Measurements from ENCODE around the gene IKBKE. TPM values are rescaled to one million over a fixed set of nuclear protein-coding genes. Genes with fewer than 3 reads are reported as not detected.

IKBKE gene
- total and polyA plus RNA-seq, 4 donors, result 2.2 to 4.4 (median 3.6) TPM

DNA sequence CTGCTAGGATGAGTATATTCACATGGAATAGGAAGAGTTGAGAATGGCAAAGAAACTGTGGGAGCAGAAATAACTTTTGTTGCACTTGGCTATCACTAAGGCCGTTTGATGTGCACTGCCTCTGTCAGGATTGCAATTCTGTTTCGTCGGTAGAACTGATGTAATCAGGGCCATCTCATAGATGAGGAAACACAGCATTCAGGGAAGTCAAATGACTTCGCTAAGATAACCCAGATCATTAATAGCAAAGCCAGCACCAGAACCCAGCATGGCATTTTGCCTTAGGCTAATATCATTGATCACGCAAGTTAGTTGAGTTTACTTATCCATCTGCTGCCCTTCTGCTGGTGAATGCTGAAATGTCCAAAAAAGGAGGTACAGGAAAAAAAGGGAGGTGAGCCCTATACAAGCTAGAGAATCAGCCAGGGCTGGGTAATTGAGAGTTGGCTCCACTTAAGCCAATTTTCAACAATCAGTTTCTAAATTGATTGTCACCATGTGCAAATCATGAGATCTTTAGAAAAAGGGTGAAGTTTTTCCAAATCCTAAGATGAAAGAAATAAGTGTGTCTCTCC lies 44.6 kb downstream of the IKBKE start:
- 71% methylated on average over 4 of the region's 5 CpGs for WGBS (ENCODE audit: insufficient coverage)
- H3K4me1 ChIP-seq (ENCODE audit: control insufficient read depth, insufficient read depth, low read length), result peaks cover 15% of the 10 kb centered on the region
- H3K27me3 ChIP-seq (ENCODE audit: control insufficient read depth, insufficient read depth, low read length), result no peaks in the 10 kb centered on the region
- H3K9me3 ChIP-seq (ENCODE audit: control insufficient read depth, insufficient read depth, low read length), result no peaks in the 10 kb centered on the region
- no peak overlapping the region for H3K27ac ChIP-seq (ENCODE audit: low read depth, low read length)
- DNase-seq (ENCODE audit: low read depth in 4 of 6, low spot score in 6 of 6), result no peak
- no peaks in the 10 kb centered on the region for H3K36me3 ChIP-seq (ENCODE audit: control insufficient read depth, insufficient read depth, low read length)
- no peak overlapping the region for H3K4me3 ChIP-seq (ENCODE audit: low read depth, low read length)

DNA sequence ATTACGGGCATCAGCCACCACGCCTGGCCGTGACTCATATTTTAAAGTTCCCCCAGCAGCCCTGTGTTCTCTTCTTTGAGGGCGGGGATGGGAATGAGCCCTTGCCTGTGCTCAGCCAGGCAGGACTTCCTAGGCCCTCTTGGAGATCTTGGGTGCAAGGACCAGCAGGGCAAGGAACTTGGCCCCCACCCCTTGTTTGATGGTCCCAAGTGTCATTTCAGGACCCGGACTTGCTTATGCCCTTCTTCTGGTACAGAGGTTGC lies 46.4 kb downstream of the IKBKE start:
- no peak for DNase-seq (ENCODE audit: low read depth in 4 of 6, low spot score in 6 of 6)
- no peak overlapping the region for H3K27ac ChIP-seq (ENCODE audit: low read depth, low read length)
- no peaks in the 10 kb centered on the region for H3K9me3 ChIP-seq (ENCODE audit: control insufficient read depth, insufficient read depth, low read length)
- H3K27me3 ChIP-seq (ENCODE audit: control insufficient read depth, insufficient read depth, low read length), result no peaks in the 10 kb centered on the region
- H3K4me3 ChIP-seq (ENCODE audit: low read depth, low read length), result no peak overlapping the region
- H3K36me3 ChIP-seq (ENCODE audit: control insufficient read depth, insufficient read depth, low read length), result no peaks in the 10 kb centered on the region
- WGBS (ENCODE audit: insufficient coverage), result 81% methylated on average over 5 of the region's 5 CpGs
- peaks cover 23% of the 10 kb centered on the region for H3K4me1 ChIP-seq (ENCODE audit: control insufficient read depth, insufficient read depth, low read length)

- no peaks in the 10 kb centered on the region for H3K9me3 ChIP-seq (ENCODE audit: control insufficient read depth, insufficient read depth, low read length)
- H3K27me3 ChIP-seq (ENCODE audit: control insufficient read depth, insufficient read depth, low read length), result no peaks in the 10 kb centered on the region
- no peak for DNase-seq (ENCODE audit: low read depth in 4 of 6, low spot score in 6 of 6)
- no peak overlapping the region for H3K27ac ChIP-seq (ENCODE audit: low read depth, low read length)
- no peak overlapping the region for H3K4me3 ChIP-seq (ENCODE audit: low read depth, low read length)
- no peaks in the 10 kb centered on the region for H3K36me3 ChIP-seq (ENCODE audit: control insufficient read depth, insufficient read depth, low read length)
- WGBS (ENCODE audit: insufficient coverage), result 76% methylated on average over 7 of the region's 8 CpGs
- peaks cover 18% of the 10 kb centered on the region for H3K4me1 ChIP-seq (ENCODE audit: control insufficient read depth, insufficient read depth, low read length)
Observed at GRCh38 chr1:206517784-206518183, 47.5 kb downstream of the IKBKE start.

DNA sequence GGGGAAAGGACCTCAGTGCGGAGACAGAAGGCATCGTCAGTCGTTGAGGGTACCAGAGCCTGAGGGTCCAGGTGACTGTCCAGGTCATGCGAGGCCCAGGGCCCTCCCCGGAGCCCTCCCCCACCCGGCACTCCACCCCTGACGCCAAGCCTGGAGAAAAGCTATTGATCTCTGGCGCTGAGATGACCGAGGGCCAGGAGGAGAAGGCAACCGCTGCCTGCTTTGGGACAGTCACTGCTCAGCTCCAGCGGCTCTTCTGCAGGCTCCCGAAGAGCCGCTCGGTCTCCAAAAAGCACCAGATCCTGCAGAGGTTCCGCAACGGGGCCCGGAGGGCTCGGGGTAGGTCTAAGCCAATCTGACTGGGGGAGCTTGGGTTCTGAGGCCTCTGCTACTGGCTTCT lies 47.9 kb downstream of the IKBKE start:
- Histone ChIP-seq H3K36me3 (ENCODE audit: control insufficient read depth, insufficient read depth, low read length) (no peaks in the 10 kb centered on the region), H3K9me3 (ENCODE audit: control insufficient read depth, insufficient read depth, low read length) (no peaks in the 10 kb centered on the region), H3K27me3 (ENCODE audit: control insufficient read depth, insufficient read depth, low read length) (no peaks in the 10 kb centered on the region), H3K4me1 (ENCODE audit: control insufficient read depth, insufficient read depth, low read length) (peaks cover 14% of the 10 kb centered on the region), H3K27ac (ENCODE audit: low read depth, low read length) (no peak overlapping the region), H3K4me3 (ENCODE audit: low read depth, low read length) (no peak overlapping the region)
- DNase-seq (ENCODE audit: low read depth in 4 of 6, low spot score in 6 of 6), result no peak
- WGBS (ENCODE audit: insufficient coverage), result 84% methylated on average over 17 of the region's 18 CpGs

GRCh38 chr1:206518743-206519142 lies 48.5 kb downstream of the IKBKE start:
- Histone ChIP-seq H3K9me3 (ENCODE audit: control insufficient read depth, insufficient read depth, low read length) (no peaks in the 10 kb centered on the region), H3K36me3 (ENCODE audit: control insufficient read depth, insufficient read depth, low read length) (no peaks in the 10 kb centered on the region), H3K27me3 (ENCODE audit: control insufficient read depth, insufficient read depth, low read length) (no peaks in the 10 kb centered on the region), H3K4me3 (ENCODE audit: low read depth, low read length) (no peak overlapping the region), H3K27ac (ENCODE audit: low read depth, low read length) (no peak overlapping the region), H3K4me1 (ENCODE audit: control insufficient read depth, insufficient read depth, low read length) (peaks cover 8% of the 10 kb centered on the region)
- WGBS (ENCODE audit: insufficient coverage), result 92% methylated on average over 6 of the region's 6 CpGs
- no peak for DNase-seq (ENCODE audit: low read depth in 4 of 6, low spot score in 6 of 6)

DNA sequence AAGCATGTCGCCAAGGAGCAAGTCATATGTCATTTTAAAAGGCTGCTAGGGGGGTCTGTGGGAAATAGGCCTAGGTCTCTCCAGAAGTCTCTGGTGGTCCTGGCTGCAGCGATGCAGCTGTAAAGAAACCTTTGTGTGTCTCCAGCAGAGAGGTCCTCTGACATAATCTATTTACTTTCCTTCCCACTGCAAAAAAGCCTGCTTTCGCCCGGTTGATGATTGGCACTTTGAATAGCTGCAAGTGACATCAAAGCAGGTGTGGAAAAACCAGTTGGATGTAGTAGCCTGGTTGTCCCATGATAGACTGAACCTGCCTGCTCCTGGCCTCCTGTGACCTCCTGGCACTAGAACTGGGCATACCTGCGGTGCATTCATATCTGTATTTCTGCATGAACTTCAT lies 50.9 kb downstream of the IKBKE start:
- no peaks in the 10 kb centered on the region for H3K36me3 ChIP-seq (ENCODE audit: control insufficient read depth, insufficient read depth, low read length)
- WGBS (ENCODE audit: insufficient coverage), result 51% methylated on average over 2 of the region's 5 CpGs
- H3K4me1 ChIP-seq (ENCODE audit: control insufficient read depth, insufficient read depth, low read length), result peaks cover 8% of the 10 kb centered on the region
- no peak overlapping the region for H3K4me3 ChIP-seq (ENCODE audit: low read depth, low read length)
- DNase-seq (ENCODE audit: low read depth in 4 of 6, low spot score in 6 of 6), result no peak
- H3K9me3 ChIP-seq (ENCODE audit: control insufficient read depth, insufficient read depth, low read length), result no peaks in the 10 kb centered on the region
- no peak overlapping the region for H3K27ac ChIP-seq (ENCODE audit: low read depth, low read length)
- no peaks in the 10 kb centered on the region for H3K27me3 ChIP-seq (ENCODE audit: control insufficient read depth, insufficient read depth, low read length)

DNA sequence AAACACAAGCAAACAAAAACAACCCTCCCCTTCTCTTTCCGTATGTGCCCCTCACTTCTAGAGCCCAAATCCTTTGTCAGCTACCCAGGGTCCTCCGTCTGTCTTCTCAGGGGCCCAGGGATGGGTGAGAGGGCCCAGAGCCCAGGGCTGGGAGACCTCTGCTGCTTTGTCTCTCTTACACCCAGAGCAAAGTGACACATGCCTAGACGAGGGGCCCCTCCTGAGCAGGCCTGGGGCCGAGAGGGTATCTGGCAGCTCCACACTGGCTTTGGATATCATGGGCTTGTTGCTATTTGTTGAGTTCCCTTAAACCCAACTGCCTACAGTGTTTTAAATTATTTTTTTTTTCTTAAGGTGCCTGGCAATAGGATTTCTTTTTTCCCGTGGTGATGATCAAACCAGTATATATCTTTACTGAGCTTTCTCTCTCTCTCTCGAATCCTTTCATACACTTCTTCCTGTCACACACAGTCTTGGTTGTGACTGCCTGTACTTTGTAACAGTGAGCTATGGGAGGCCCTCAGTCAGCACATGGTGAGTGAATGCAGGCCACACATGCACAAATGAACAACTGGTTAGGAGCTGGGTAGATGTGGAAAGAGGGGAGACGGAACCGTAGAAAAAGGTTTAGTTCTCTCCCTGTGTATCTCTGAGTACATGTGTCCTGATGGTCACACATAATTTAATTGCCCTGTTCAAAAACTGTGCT lies 51.6 kb downstream of the IKBKE start:
- no peak overlapping the region for H3K27ac ChIP-seq (ENCODE audit: low read depth, low read length)
- no peak overlapping the region for H3K4me3 ChIP-seq (ENCODE audit: low read depth, low read length)
- peaks cover 8% of the 10 kb centered on the region for H3K4me1 ChIP-seq (ENCODE audit: control insufficient read depth, insufficient read depth, low read length)
- H3K9me3 ChIP-seq (ENCODE audit: control insufficient read depth, insufficient read depth, low read length), result no peaks in the 10 kb centered on the region
- no peak for DNase-seq (ENCODE audit: low read depth in 4 of 6, low spot score in 6 of 6)
- 81% methylated on average over 4 of the region's 8 CpGs for WGBS (ENCODE audit: insufficient coverage)
- H3K36me3 ChIP-seq (ENCODE audit: control insufficient read depth, insufficient read depth, low read length), result no peaks in the 10 kb centered on the region
- H3K27me3 ChIP-seq (ENCODE audit: control insufficient read depth, insufficient read depth, low read length), result no peaks in the 10 kb centered on the region

DNA sequence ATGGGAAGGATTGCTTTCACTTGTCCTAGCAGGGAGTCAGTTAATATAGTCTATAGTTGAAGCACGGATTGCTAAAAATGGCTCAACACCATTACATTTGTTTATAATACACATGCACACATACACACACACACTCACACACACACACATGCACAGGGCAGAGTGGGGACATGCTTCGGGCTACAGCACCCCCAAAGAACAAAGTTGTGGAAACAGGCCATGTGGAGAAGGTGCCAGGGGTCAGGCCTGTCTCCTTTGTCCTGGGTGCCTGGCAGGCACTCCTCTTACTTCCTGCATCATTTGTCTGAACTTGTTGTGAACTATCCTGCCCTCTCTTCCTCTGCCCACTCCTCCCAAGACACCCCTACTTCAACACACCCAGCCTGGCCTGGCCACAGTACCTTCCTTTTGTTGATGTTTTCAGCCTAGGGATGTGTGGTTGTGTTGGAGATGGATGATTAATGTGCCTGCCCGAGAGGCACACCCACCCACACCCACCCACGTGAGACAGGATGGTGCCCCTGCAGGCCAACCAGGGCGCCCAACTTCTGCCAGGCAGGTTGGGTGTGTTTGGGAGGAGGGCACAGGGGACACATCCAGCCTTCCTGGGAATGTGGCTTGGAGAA lies 54.6 kb downstream of the IKBKE start:
- no peak overlapping the region for H3K27ac ChIP-seq (ENCODE audit: low read depth, low read length)
- WGBS (ENCODE audit: insufficient coverage), result 100% methylated on average over 1 of the region's 5 CpGs
- peaks cover 8% of the 10 kb centered on the region for H3K4me1 ChIP-seq (ENCODE audit: control insufficient read depth, insufficient read depth, low read length)
- no peak overlapping the region for H3K4me3 ChIP-seq (ENCODE audit: low read depth, low read length)
- no peak for DNase-seq (ENCODE audit: low read depth in 4 of 6, low spot score in 6 of 6)
- no peaks in the 10 kb centered on the region for H3K27me3 ChIP-seq (ENCODE audit: control insufficient read depth, insufficient read depth, low read length)
- no peaks in the 10 kb centered on the region for H3K36me3 ChIP-seq (ENCODE audit: control insufficient read depth, insufficient read depth, low read length)
- no peaks in the 10 kb centered on the region for H3K9me3 ChIP-seq (ENCODE audit: control insufficient read depth, insufficient read depth, low read length)

GRCh38 chr1:206526064-206526911 lies 56.0 kb downstream of the IKBKE start:
- no peaks in the 10 kb centered on the region for H3K9me3 ChIP-seq (ENCODE audit: control insufficient read depth, insufficient read depth, low read length)
- H3K4me3 ChIP-seq (ENCODE audit: low read depth, low read length), result no peak overlapping the region
- H3K36me3 ChIP-seq (ENCODE audit: control insufficient read depth, insufficient read depth, low read length), result no peaks in the 10 kb centered on the region
- WGBS (ENCODE audit: insufficient coverage), result 62% methylated on average over 4 of the region's 6 CpGs
- H3K27ac ChIP-seq (ENCODE audit: low read depth, low read length), result no peak overlapping the region
- no peak for DNase-seq (ENCODE audit: low read depth in 4 of 6, low spot score in 6 of 6)
- H3K27me3 ChIP-seq (ENCODE audit: control insufficient read depth, insufficient read depth, low read length), result no peaks in the 10 kb centered on the region
- peaks cover under 1% of the 10 kb centered on the region for H3K4me1 ChIP-seq (ENCODE audit: control insufficient read depth, insufficient read depth, low read length)
